ENCODE measurements around the gene GNGT1.

GNGT1 gene

DNA sequence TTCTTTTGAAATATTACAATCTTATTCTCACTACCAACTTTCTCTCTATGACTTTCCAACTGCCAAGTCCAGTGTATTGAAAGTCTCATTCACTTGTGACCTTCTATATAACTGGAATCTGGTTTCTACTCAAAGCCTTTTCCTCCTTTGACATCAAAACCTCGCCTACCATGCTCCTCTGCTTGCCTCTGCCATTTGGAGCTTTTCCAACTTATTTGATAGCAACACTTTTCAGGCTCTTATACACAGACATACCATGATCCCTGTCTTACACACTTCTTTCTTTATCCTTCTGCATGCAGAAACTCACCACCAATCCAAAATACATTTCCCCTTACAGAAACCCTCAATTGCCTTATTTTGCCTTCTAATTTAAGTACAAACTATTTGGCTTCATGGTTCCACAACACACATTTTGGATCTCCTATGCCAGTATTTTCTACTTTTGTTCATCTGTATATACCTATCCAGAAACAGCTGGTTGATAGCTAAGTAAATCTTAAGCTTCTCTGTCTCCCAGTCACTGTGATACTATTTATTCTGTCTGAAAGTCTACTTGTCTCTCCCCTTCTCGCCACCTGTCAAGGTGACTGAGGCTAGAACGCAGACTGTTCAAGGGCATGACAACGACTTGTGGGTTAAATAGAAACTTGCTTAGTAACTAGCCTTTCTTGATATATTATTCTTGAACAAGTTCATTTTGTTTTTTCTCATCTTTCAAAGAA is 37.6 kb downstream of the GNGT1 start:
- no peak for DNase-seq

DNA sequence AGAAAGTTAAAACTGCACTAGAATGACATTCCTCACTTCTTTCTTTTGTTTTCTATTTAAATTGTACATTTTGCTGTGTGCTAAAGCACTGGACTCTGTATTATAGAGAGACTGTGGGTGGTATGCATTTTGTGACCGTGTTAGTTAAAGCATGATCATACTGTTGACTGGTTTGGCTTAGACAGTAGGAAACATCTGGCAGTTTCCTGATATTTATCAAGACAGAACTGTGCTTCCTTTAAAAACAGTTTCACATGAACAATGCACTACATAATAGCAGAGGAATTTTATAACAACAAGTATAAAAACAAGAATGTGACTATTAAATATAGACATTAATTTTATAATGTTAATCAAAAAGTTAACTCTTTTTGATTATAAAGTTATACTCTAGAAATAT is 38.3 kb downstream of the GNGT1 start:
- DNase-seq = no peak

DNA sequence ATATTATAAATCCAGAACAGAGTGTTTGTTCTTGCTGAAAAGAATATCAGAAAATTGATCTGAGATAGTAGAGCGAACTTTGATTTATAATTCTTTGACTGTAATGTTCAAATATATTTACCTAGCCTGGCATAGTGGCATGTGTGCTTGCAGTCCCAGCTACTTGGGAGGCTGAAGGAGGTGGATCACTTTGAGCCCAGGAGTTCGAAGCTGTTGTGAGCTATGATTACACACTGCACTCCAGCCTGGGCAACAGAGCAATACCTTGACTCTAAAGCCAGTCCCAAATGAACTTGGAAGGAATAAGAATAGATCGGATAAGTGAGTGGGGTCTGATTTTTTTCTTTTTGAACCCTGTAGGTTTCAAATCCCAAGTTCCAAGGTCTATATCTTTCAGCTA is 38.7 kb downstream of the GNGT1 start:
- no peak for DNase-seq

DNA sequence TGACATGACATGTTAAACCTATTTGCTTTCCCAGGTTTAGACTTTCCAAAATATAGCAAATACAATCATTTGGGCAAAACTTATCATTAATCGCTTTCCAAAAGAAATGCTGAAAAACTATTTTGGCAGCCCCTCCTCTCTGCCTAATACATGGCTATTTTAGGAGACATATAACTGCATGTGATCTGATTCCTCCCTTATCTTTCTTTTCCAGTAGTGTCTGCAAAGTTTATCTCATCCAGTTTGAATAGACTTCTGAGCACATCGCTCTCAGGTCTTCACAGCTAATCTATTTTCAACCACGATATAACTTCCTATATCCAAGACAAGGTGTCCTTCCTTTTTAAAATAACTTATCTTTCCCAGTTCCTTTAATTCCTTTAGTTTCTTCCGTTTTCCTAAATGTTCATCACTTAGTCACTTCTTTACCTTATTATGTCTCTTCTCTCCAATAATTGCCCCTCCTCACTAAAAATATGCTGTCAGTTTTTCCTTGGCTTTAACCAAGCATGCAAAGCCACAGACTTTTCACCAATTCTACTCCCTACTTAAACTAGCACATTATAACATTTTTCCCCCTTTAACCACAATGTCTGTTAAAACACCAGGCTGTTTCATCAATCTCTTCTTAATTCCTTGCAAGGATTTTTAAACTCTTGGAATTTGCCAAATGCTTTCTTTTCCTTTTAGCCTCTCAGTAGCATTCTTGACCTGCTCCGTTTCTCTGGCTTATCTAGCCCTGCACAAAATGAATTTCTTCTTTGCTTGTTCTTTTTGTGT is 39.6 kb downstream of the GNGT1 start:
- DNase-seq = no peak

DNA sequence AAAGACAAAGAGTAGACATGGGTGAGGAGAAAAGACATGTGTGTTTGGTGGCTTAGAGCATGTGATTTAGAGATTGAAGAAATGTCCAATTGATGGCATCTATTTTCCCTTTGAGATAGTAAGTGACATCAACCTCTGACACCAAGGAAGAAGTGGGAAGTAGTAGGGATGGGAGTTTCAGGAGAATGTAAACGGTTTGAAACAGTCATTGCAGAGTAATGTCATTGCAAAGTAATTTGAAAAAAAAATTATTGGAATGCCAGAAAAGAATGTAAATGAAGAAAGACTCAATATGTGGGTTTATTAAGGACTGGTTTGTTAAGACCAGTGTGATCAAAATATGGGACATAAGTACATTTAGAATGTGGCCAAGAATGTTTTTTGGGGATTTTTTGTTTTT is 41.7 kb downstream of the GNGT1 start:
- DNase-seq = no peak

DNA sequence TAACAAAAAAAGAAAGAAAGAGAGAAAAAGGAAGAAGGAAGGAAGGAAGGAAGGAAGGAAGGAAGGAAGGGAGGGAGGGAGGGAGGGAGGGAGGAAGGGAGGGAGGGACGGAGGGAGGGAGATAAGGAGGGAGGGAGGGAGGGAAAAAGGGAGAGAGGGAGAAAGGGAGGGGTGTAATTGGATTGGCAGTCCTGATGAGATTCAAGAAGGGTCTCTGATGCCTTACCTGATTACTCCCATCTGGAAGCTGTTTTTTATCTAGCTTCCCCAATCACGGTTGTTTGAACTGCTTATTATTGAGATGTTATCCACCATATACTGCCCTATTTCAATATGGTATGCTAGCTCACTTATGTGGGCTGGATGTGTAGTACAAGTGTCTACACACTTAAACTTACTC is 42.5 kb downstream of the GNGT1 start:
- no peak for DNase-seq

DNA sequence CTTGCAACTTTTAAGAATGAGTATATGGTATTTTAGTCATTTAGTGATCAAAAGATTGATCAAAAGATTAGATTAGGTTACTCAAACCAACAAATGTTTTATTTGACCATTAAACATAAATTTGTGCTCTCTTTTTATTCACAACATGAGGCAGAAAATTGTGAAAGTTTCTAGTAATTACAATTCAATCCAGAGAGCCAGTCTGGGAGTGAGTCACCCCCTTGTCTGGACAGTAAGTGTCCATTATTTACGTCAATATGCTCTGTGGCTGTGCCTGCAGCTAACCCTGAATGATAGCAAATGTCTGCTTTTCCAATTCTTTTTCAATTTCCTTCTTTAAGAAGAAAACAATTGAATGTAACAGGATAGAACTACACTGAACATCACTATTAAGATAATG is 43.1 kb downstream of the GNGT1 start:
- peak in 1 of 2 experiments; percentile 31 for DNase-seq

DNA sequence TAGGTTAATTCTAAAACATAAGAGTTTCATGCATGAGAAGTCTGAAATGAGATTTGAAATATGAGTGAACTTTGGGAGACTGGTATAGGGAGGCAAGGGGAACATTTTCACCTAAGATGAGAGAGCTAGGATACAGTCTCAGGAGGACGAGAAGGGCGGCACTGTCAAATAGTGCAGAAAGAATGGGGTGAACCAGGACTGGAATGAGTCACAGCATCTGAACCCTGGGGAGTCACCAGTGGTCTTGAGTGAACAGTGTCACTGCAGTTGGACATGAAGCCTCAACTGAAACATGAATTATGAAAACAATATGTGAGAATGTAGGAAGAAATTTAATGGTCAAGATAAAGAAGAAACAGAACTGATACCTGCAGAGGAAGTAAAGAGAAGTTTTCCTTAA is 48.9 kb downstream of the GNGT1 start:
- no peak for DNase-seq

DNA sequence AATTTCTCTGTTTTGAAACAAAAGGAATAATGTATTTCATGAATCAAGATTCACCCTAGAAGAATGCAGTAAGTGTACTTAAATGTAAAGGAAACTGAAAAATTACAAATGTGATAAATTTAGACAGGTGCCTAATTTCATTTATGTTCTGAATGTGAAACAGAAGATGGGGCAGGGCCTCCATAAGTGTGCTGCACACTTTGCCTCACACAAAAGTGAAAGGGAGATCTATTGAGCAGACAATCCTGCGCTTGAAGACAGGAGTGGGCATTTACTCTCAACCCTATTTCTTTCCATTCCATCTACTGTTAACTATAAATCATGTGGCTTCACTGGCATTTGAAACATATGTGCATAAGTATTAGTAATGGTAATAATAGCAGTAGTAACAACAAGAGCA is 51.4 kb downstream of the GNGT1 start:
- no peak for DNase-seq

DNA sequence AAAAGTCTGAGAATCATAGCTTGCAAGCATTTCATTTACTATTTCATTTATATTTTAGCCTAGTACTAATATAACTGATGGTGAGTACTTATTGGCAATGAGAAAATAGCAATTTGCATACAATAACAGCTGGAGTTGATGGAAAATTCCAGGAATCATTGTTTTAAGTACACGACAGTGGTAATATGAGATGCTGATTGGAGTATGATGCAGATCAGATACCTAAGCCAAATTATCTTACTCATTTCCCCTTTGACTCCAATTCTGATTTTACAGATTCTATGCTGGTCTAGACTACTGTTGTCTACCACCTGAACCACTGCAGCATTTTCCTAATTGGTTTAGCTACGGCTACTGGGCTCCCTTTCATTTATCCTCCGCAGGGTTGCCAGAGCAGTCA is 51.8 kb downstream of the GNGT1 start:
- no peak for DNase-seq

DNA sequence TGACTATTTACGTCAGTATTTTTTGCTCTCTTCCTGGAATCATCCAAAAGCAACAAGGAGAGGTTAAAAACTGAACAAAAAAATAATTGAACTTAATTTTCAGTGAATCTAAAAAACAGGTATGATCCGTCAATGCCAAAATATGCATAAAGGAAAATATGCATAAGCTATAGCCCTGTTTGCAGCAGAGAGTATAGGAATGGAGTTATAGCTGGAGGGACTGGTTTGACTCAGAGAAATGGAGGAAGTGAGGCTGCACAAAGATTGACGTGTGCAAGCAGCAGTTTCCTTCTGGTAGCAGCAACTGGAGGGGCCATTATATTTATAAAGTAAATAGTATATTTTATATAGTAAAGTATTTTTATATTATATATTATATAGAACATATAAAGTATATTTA is 52.3 kb downstream of the GNGT1 start:
- no peak for DNase-seq

Measured in NCI-H1930 (cell line).